GM13976 (cell line): ENCODE results near the gene CPSF4.

ENCODE experiments used
- DNase-seq: peaks from one replicate; pipeline ENCODE4 v3.0.0; 2012; ENCODE audit warnings: low spot score
- in situ Hi-C: fragments of 300-500 bp; cut with MboI; formaldehyde crosslinking; loops from one replicate; pipeline ENCODE4 v1.12.0; 2022; ENCODE audit warnings: low sequenced_read_pairs, mixed read lengths, inconsistent platforms; ENCODE audit not compliant: unreplicated experiment
- TF ChIP-seq, protein P1 (sequence below): IDR thresholded peaks from 2 replicates; pipeline ENCODE4 v1.5.1; 2012; ENCODE audit warnings: borderline replicate concordance, mild to moderate bottlenecking; ENCODE audit not compliant: insufficient read depth; ENCODE audit errors: extremely low read depth, missing control alignments, control extremely low read depth

Gene CPSF4

DNA sequence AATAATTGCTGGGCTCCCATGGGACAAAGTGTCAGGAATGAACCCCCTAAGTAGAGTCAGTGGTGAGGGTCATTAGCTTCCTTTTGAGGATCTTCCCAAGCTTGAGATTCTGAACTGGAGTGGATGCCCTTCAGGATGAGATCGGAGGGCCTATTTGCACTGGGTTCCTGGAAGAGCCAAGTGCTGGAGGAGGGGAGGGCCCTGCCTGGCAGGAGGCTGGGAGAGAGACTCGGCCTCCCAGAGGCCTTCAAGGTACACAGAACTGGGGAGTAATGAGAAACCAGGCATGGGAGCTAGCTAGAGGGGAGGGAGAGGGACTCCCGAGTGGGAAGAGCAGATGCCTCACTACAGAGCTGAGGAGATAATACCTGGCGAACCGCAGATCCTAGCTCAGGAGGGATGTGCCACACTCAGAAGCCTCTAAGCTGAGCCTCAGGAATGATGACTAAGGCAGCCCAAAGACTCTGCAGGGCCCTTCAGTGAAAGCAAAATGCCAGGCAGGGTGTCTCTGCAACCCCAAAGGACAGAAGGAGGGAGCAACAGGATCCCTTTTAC, 39.8 kb upstream of the CPSF4 start:
- no peak for DNase-seq
- TF ChIP-seq, protein P1, sequence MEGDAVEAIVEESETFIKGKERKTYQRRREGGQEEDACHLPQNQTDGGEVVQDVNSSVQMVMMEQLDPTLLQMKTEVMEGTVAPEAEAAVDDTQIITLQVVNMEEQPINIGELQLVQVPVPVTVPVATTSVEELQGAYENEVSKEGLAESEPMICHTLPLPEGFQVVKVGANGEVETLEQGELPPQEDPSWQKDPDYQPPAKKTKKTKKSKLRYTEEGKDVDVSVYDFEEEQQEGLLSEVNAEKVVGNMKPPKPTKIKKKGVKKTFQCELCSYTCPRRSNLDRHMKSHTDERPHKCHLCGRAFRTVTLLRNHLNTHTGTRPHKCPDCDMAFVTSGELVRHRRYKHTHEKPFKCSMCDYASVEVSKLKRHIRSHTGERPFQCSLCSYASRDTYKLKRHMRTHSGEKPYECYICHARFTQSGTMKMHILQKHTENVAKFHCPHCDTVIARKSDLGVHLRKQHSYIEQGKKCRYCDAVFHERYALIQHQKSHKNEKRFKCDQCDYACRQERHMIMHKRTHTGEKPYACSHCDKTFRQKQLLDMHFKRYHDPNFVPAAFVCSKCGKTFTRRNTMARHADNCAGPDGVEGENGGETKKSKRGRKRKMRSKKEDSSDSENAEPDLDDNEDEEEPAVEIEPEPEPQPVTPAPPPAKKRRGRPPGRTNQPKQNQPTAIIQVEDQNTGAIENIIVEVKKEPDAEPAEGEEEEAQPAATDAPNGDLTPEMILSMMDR = no peak
- in situ Hi-C loops = no loop called here

DNA sequence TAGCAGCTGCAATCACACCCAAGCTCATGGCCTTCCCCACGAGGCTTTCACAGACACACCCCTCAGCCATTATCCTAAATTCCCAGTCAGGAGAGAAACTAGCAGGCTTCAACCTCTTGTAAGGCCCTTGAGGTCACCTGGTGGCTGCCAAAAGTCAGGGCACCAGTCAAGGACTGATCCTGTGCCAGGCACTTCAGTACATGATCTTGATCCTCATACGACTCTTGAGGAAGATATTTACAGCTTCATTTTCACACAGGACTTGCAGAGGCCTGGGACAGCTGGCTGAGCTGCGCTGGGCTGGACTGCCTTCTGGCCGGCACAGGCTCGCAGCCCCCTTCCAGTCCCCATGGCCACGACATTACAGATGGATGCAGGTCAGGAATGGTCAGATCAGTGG, 39.1 kb upstream of the CPSF4 start:
- no peak for DNase-seq
- in situ Hi-C loops = no loop called here
- TF ChIP-seq, protein P1 = no peak

DNA sequence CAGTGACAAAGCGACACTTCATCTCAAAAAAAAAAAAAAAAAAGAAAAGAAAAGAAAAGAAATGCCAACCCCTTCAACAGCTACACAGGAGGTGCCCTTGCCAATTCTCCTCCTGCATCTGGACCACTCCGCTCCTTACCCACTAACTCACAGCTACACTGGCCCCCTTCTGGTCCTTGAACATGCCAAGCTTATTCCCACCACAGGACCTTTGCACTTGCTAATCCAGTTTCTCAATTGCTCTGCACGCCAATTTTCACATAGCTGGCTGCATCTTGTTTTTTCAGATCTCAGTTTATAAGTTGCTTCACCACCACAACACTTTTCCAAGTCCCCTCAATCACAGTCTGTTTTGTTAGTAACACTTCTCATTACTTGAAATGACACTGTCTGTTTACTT, 35.9 kb upstream of the CPSF4 start:
- no peak for DNase-seq
- in situ Hi-C loops = no loop called here

DNA sequence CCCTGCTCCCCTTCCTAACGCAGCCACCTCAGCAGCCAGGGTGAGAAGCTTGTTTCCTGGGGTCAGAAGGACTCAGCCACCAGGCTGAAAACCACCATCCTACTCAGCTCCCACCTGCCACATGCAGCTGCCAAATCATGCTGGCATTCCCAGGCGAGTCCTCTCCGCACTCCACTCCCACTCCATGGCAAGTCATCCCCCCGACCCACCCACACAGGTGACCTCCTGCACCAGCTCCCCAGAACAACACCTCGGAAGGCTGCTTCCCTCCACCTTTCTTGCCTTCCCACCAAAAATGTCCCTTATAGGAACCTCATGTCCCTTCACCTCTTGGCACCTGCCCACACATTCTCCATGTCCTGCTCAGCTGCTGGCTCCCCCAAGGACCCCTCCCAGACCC, 35.0 kb upstream of the CPSF4 start:
- no peak for DNase-seq
- in situ Hi-C loops = no loop called here
- TF ChIP-seq, protein P1 = no peak

More for the DNA sequence above, 35.9 kb upstream of the CPSF4 start:
- TF ChIP-seq, protein P1 = no peak

DNA sequence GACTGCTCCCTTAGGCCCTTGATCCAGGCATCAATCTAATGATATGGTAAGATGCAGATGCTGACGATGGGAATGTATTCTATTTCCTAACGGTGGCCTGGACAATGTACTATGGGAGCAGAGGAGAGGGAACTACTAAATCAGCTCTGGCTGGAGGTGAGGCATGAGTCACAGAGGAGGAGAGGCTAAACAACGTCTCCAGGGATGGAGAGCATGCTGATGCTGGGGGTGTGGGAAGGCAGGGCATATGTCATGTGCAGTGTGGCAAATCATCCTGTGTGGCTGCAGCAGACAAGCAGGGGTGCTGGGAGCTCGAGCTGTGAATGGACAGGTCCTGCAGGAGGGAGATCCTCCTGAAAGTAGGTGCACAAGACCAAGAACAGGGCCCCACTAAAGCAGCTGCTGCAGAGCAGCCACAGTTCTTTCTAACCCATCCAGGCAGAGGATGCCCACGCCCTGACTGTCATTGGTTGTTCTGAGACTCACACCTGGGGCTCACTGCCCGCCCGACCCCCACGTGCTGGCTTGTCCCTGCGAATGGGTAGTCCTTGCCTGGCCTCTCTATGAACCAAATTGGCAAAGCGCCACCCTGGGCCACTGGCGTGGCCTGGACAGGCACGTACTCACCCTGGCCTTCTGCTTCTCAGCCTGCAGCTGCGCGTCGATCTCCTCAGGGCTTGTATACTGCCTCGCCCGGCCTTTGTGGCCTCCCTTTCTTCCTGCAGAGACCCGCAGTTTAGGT, 34.3 kb upstream of the CPSF4 start:
- TF ChIP-seq, protein P1 = no peak
- DNase-seq = no peak
- in situ Hi-C loops = no loop called here

DNA sequence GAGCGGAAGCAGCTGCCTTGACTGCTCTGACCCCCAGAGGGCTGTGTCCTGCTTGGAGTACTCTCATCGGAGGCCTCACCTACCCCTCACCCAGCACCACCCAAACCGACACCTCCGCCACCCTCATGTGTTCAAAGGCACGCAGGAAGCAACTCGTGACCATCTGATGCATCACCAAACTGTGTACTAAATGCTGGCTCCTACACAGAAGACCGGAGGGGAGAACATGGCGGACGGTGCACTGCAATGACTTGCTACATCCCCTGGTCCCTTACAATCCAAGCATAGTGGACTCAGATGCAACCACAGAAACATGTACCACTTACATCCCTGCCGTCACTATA, 33.8 kb upstream of the CPSF4 start:
- in situ Hi-C loops = no loop called here
- no peak for DNase-seq
- TF ChIP-seq, protein P1 = no peak
